ENCODE results near the gene RAB6C. TPM values are rescaled to one million over a fixed set of nuclear protein-coding genes. Genes with fewer than 3 reads are reported as not detected.
"Not testable (repeated sequence)": the region's sequence is repeated elsewhere in the genome, so short reads cannot be mapped to it uniquely, and the experiment has no call there.

RAB6C gene
- total RNA-seq, 4 donors from 2014 or later = 0.16 to 0.41 TPM; not detected in 2

DNA sequence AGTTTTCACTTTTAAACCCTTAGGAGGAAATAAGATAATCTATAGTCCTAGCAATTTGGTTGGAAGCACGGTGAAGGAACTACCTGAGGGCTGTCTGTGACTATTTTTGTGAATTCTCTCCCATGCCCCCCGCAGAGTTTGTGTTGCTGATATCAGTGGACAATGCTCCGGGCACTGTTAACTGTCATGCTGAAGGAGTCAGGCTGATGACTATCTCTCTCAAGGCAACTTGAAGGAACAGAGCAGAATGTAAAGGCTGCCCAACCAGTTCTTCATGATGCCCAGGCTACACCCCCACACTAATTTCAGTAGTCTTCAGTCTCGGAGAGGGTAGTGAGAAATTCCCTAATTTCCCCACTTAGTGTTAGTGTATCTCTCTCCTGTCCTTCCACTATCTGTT is 21.6 kb upstream of the RAB6C start:
- no peak for TF ChIP-seq EP300 (IDR thresholded peaks at IDR 0.05; ENCODE audit: low read depth)
- TF ChIP-seq, protein P1, sequence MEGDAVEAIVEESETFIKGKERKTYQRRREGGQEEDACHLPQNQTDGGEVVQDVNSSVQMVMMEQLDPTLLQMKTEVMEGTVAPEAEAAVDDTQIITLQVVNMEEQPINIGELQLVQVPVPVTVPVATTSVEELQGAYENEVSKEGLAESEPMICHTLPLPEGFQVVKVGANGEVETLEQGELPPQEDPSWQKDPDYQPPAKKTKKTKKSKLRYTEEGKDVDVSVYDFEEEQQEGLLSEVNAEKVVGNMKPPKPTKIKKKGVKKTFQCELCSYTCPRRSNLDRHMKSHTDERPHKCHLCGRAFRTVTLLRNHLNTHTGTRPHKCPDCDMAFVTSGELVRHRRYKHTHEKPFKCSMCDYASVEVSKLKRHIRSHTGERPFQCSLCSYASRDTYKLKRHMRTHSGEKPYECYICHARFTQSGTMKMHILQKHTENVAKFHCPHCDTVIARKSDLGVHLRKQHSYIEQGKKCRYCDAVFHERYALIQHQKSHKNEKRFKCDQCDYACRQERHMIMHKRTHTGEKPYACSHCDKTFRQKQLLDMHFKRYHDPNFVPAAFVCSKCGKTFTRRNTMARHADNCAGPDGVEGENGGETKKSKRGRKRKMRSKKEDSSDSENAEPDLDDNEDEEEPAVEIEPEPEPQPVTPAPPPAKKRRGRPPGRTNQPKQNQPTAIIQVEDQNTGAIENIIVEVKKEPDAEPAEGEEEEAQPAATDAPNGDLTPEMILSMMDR (IDR thresholded peaks at IDR 0.05) = no peak
- no peak for TF ChIP-seq POLR2AphosphoS5 (IDR thresholded peaks at IDR 0.05)
- no peak for TF ChIP-seq POLR2A (IDR thresholded peaks at IDR 0.05)
- WGBS, 2 donors (ENCODE audit: low coverage in 1 of 2) = 53 to 60% methylated on average over 3 to 4 of the region's 4 CpGs
- no peaks in the 10 kb centered on the region for H3K9me3 ChIP-seq

DNA sequence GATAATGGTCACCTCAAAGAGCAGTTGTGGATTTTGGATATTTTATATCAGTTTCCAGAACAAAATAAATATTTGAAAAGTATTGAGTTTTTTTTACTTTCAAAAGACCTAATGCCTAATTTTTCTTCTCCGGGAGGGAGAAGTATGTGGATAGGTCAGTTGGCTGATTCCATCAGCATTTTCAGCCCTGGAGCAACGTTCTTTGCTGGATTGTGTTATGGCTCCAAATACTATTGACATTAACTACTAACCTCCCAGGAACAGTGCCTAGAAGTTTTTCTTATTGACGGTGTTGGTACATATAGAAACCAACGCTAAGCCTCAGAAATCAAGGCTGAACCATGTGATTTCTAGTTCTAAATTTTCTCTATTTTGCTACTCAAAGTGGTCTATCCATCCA is 20.7 kb upstream of the RAB6C start:
- 35 to 65% methylated on average over 2 to 4 of the region's 4 CpGs for WGBS, 2 donors (ENCODE audit: low coverage in 1 of 2)

More for the DNA sequence above, 21.6 kb upstream of the RAB6C start:
- Histone ChIP-seq H3K27me3 (no peaks in the 10 kb centered on the region), H3K4me1 (no peaks in the 10 kb centered on the region), H3K4me3 (no peak overlapping the region), H3K36me3 (no peaks in the 10 kb centered on the region), H3K27ac (no peak overlapping the region)
- in situ Hi-C loops (cut with MboI; ENCODE audit: low pct_ligation_motif_present in 1 of 4, low pct_unique_long_range_greater_than_20kb in 1 of 4, low sequenced_read_pairs in 3 of 4) = no loop called here
- intact Hi-C loops (cut with DNase I; ENCODE audit: low total_unique reads) = no loop called here
- DNase-seq = no peak

DNA sequence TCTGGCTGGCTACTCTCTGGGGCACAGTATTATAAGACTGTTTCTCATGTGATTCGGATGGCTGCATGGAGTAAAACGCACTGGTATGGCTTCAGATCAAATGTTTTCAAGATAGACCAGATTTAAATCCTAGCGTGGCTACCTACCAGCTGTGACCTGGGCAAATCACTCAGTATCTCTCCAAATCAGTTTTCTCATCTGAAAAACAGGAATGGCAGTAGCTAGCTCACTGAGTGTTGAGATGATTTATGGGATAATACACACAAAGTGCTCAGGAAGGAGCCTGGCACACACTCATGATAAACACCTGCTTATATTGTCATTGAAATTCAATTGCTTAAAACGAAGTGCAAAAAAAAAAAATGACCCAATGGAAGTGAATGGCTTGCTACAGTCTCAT is 10.9 kb upstream of the RAB6C start:
- H3K36me3 ChIP-seq; H3K27ac ChIP-seq; in situ Hi-C loops (cut with MboI; ENCODE audit: low pct_ligation_motif_present in 1 of 4, low pct_unique_long_range_greater_than_20kb in 1 of 4, low sequenced_read_pairs in 3 of 4); intact Hi-C loops (cut with DNase I; ENCODE audit: low total_unique reads); H3K27me3 ChIP-seq; DNase-seq; H3K9me3 ChIP-seq; H3K4me1 ChIP-seq; H3K4me3 ChIP-seq: not testable (repeated sequence)
- WGBS, 2 donors (ENCODE audit: low coverage in 1 of 2) = 48 to 64% methylated on average over 3 to 4 of the region's 4 CpGs

More for the DNA sequence above, 20.7 kb upstream of the RAB6C start:
- H3K27ac ChIP-seq; in situ Hi-C loops (cut with MboI; ENCODE audit: low pct_ligation_motif_present in 1 of 4, low pct_unique_long_range_greater_than_20kb in 1 of 4, low sequenced_read_pairs in 3 of 4); intact Hi-C loops (cut with DNase I; ENCODE audit: low total_unique reads); H3K27me3 ChIP-seq; H3K4me3 ChIP-seq; DNase-seq; H3K4me1 ChIP-seq; H3K9me3 ChIP-seq; H3K36me3 ChIP-seq: not testable (repeated sequence)

DNA sequence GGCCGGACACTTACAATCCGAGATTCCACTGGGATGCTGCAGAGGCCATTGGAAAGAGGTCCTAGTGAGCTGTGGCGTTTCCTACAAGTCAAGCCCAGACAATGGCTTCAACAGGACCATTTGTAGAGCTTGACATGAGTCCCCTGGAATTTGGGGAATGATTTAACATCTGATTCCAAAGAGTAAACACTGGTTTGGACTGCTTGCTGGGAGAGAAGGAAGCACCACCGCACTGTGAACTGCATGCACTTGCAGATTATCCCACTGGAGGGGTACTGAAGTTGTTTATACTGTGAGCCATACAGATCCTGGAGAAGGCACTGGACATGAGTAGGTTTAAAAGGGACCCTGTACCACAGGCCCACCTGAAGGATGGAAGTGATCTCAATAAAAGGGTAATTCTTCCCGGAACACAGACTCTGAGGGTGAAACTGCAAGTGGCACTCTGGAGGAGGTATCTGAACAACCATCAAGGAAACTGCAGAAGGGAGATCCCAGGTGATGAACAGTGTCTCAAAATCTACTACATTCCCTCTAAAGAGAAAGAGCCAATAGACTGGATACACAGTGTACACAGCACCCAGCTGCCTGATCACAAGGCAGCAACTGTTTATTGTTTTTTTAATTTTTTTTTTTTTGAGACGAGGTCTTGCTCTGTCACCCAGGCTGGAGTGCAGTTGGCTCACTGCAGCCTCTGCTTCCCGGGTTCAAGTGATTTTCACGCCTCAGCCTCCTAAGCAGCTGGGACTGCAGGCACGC is 4.3 kb upstream of the RAB6C start:
- in situ Hi-C loops (cut with MboI; ENCODE audit: low pct_ligation_motif_present in 1 of 4, low pct_unique_long_range_greater_than_20kb in 1 of 4, low sequenced_read_pairs in 3 of 4) (no loop called here), intact Hi-C loops (cut with DNase I; ENCODE audit: low total_unique reads) (no loop called here)
- Histone ChIP-seq H3K27me3 (peaks cover 32% of the 10 kb centered on the region), H3K9me3 (no peaks in the 10 kb centered on the region), H3K27ac (no peak overlapping the region), H3K4me3 (no peak overlapping the region), H3K36me3 (no peaks in the 10 kb centered on the region), H3K4me1 (peaks cover 0 to 6% (median 0%) of the 10 kb centered on the region in 4 donors)
- WGBS, 2 donors (ENCODE audit: low coverage in 1 of 2) = 65 to 71% methylated on average over 6 to 9 of the region's 9 CpGs
- no peak for DNase-seq
- no peak for TF ChIP-seq EP300 (IDR thresholded peaks at IDR 0.05; ENCODE audit: low read depth)
- TF ChIP-seq POLR2A (IDR thresholded peaks at IDR 0.05) = no peak
- TF ChIP-seq POLR2AphosphoS5 (IDR thresholded peaks at IDR 0.05) = no peak
- TF ChIP-seq, protein P1 (IDR thresholded peaks at IDR 0.05) = no peak

DNA sequence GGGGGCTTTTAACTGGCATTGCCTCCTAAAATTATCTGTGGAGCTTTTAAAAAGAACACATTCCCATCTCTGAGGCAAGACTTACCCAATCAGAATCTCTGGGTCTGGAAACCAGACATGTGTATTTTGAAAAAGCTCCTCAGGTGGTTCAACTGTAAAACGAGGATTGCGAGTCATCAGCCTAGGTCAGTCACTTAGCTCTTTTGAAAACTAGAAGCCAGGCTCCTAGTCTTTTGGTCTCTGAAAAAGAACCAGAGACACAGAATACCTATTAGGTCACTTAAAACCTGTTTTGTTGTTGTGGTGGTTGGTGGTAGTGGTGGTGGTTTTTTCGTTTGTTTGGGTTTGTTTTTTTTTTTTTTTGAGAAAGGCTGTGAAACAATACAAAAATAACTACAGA is 2.5 kb upstream of the RAB6C start:
- H3K4me3 ChIP-seq; H3K27ac ChIP-seq; H3K9me3 ChIP-seq; H3K36me3 ChIP-seq; intact Hi-C loops (cut with DNase I; ENCODE audit: low total_unique reads); H3K4me1 ChIP-seq; DNase-seq; in situ Hi-C loops (cut with MboI; ENCODE audit: low pct_ligation_motif_present in 1 of 4, low pct_unique_long_range_greater_than_20kb in 1 of 4, low sequenced_read_pairs in 3 of 4): not testable (repeated sequence)
- WGBS, 2 donors (ENCODE audit: low coverage in 1 of 2) = 61% methylated on average over 3 of the region's 3 CpGs
- peaks cover 40% of the 10 kb centered on the region for H3K27me3 ChIP-seq

DNA sequence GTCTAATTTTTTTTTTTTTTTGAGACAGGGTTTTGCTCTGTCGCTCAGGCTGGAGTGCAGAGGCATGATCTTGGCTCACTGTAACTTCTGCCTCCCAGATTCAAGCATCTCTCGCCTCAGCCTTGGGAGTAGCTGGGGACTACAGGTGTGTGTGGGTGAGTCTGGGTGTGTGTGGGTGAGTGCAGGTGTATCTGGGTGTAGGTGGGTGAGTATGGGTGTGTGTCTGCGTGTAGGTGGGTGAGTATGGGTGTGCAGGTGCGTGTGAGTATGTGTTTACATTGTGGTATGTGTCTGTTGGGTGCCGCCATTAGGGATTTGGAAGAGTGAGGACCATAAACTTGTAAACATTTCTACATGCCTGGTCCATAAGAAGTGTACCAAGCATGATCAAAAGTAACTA is 1.5 kb upstream of the RAB6C start:
- no peak overlapping the region for H3K4me3 ChIP-seq
- no peak overlapping the region for H3K27ac ChIP-seq
- H3K36me3 ChIP-seq = no peaks in the 10 kb centered on the region
- no peak for DNase-seq
- in situ Hi-C loops (cut with MboI; ENCODE audit: low pct_ligation_motif_present in 1 of 4, low pct_unique_long_range_greater_than_20kb in 1 of 4, low sequenced_read_pairs in 3 of 4) (no loop called here), intact Hi-C loops (cut with DNase I; ENCODE audit: low total_unique reads) (no loop called here)
- TF ChIP-seq, protein P1 (IDR thresholded peaks at IDR 0.05) = no peak
- TF ChIP-seq POLR2AphosphoS5 (IDR thresholded peaks at IDR 0.05) = no peak
- H3K27me3 ChIP-seq = peaks cover 44% of the 10 kb centered on the region
- H3K4me1 ChIP-seq = peaks cover 0 to 6% (median 0%) of the 10 kb centered on the region in 4 donors
- no peaks in the 10 kb centered on the region for H3K9me3 ChIP-seq
- WGBS, 2 donors (ENCODE audit: low coverage in 1 of 2) = 17 to 70% methylated on average over 1 to 5 of the region's 5 CpGs

DNA sequence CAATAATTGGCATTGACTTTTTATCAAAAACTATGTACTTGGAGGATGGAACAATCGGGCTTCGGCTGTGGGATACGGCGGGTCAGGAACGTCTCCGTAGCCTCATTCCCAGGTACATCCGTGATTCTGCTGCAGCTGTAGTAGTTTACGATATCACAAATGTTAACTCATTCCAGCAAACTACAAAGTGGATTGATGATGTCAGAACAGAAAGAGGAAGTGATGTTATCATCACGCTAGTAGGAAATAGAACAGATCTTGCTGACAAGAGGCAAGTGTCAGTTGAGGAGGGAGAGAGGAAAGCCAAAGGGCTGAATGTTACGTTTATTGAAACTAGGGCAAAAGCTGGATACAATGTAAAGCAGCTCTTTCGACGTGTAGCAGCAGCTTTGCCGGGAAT is 780 bp downstream of the RAB6C start:
- H3K4me3 ChIP-seq; H3K4me1 ChIP-seq; H3K9me3 ChIP-seq; intact Hi-C loops (cut with DNase I; ENCODE audit: low total_unique reads); H3K36me3 ChIP-seq; in situ Hi-C loops (cut with MboI; ENCODE audit: low pct_ligation_motif_present in 1 of 4, low pct_unique_long_range_greater_than_20kb in 1 of 4, low sequenced_read_pairs in 3 of 4); DNase-seq; H3K27ac ChIP-seq: not testable (repeated sequence)
- 12% methylated on average over 6 of the region's 13 CpGs; no CpG with 5 or more reads in 1 of the 2 donors for WGBS, 2 donors (ENCODE audit: low coverage in 1 of 2)
- H3K27me3 ChIP-seq = peaks cover 61% of the 10 kb centered on the region

DNA sequence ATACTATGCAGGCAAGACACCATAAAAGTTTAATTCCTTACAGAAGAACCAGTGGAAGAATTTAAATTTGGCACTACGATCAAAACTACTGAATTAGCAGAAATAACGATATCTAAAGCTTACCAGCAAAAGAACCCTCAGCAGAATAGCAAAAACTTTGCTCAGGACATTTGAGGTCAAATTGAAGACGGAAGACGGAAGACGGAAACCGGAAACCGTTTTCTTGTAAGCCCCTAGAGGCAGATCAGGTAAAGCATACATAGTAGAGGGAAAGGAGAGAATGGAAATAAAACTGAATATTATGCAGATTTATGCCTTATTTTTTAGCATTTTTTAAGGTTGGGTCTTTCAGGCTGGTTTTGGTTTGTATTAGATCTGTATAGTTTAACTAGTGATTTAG is 2.2 kb downstream of the RAB6C start:
- DNase-seq; H3K36me3 ChIP-seq; H3K9me3 ChIP-seq; intact Hi-C loops (cut with DNase I; ENCODE audit: low total_unique reads); in situ Hi-C loops (cut with MboI; ENCODE audit: low pct_ligation_motif_present in 1 of 4, low pct_unique_long_range_greater_than_20kb in 1 of 4, low sequenced_read_pairs in 3 of 4); H3K4me1 ChIP-seq; H3K4me3 ChIP-seq; H3K27ac ChIP-seq: not testable (repeated sequence)
- WGBS, 2 donors (ENCODE audit: low coverage in 1 of 2) = 78 to 79% methylated on average over 7 of the region's 7 CpGs
- peaks cover 57% of the 10 kb centered on the region for H3K27me3 ChIP-seq
